Stimulated activated CD4-positive, alpha-beta T cell treated with anti-CD3 and anti-CD28 coated beads, Interleukin-12 subunit alpha, Interleukin-12 subunit beta, amount 100 ng/mL, for 24 hours (primary cell): ENCODE data around the gene DNTTIP2.
A peak's percentile ranks its signal among the peaks of the same experiment; 100 is the strongest.
"Not testable (repeated sequence)": the region's sequence is repeated elsewhere in the genome, so short reads cannot be mapped to it uniquely, and the experiment has no call there.

Experiments
- DNase-seq, 2 experiments: peaks; one replicate each; pipeline ENCODE4 v3.0.0-alpha.2; 2020; ENCODE audit warnings: low read depth in 2 of 2

The DNTTIP2 gene

GRCh38 chr1:93840956-93841482, 38.0 kb downstream of the DNTTIP2 start:
- DNase-seq = no peak

GRCh38 chr1:93839753-93840152, 39.3 kb downstream of the DNTTIP2 start:
- no peak for DNase-seq

- DNase-seq = no peak
These were observed 39.7 kb downstream of the DNTTIP2 start for GRCh38 chr1:93839307-93839706.

GRCh38 chr1:93837961-93838360, 41.0 kb downstream of the DNTTIP2 start:
- no peak for DNase-seq

GRCh38 chr1:93833293-93833692, 45.7 kb downstream of the DNTTIP2 start:
- not testable (repeated sequence) for DNase-seq

- no peak for DNase-seq
These were observed 49.9 kb downstream of the DNTTIP2 start for GRCh38 chr1:93829061-93829460.

GRCh38 chr1:93828367-93828755, 50.6 kb downstream of the DNTTIP2 start:
- DNase-seq = no peak

- no peak for DNase-seq
These were observed 51.2 kb downstream of the DNTTIP2 start for GRCh38 chr1:93827633-93828366.

GRCh38 chr1:93827128-93827527, 51.9 kb downstream of the DNTTIP2 start:
- DNase-seq = no peak

- DNase-seq = no peak
These were observed 54.2 kb downstream of the DNTTIP2 start for GRCh38 chr1:93824834-93825233.

GRCh38 chr1:93822730-93823425, 56.1 kb downstream of the DNTTIP2 start:
- DNase-seq = no peak

- no peak for DNase-seq
These were observed 57.4 kb downstream of the DNTTIP2 start for GRCh38 chr1:93821423-93822144.

GRCh38 chr1:93820554-93821422, 58.2 kb downstream of the DNTTIP2 start:
- no peak for DNase-seq

- DNase-seq = no peak
These were observed 60.4 kb downstream of the DNTTIP2 start for GRCh38 chr1:93818570-93818959.

GRCh38 chr1:93817819-93818569, 61.0 kb downstream of the DNTTIP2 start:
- peak in 1 of 2 experiments; percentile 6 for DNase-seq

GRCh38 chr1:93816970-93817678, 61.9 kb downstream of the DNTTIP2 start:
- no peak for DNase-seq
